Stimulated activated CD8-positive, alpha-beta memory T cell treated with anti-CD3 and anti-CD28 coated beads, Interleukin-12 subunit alpha, Interleukin-12 subunit beta, amount 100 ng/mL, for 4 hours (primary cell): Measurements from ENCODE around the gene POFUT1.

Experiments
- DNase-seq: peaks from one replicate; pipeline ENCODE4 v3.0.0-alpha.2; 2020; ENCODE audit warnings: low read depth

Gene POFUT1

DNA sequence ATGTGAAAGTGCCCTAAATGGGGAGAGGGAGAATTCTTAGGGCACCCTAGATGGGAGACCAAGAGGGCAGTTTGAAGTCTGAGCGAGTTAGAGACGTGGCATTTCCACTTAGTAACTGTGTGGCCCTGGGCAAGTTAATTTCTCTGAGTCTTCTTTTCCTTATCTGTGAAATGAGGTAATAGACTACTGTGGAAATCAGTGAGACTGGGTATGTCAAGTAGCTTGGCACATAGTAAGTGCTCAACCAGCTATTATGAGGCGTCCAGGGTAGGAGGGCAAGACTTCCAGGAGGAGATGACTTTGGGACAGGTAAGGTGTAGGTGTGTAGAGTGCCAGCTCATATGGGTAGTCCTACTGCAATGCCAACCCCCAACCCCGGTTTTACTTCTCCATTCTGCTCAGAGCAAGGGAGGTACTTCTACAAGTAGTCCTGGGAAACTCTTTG is 70.5 kb downstream of the POFUT1 start:
- no peak for DNase-seq

GRCh38 chr20:32281711-32282110 is 74.0 kb downstream of the POFUT1 start:
- no peak for DNase-seq

DNA sequence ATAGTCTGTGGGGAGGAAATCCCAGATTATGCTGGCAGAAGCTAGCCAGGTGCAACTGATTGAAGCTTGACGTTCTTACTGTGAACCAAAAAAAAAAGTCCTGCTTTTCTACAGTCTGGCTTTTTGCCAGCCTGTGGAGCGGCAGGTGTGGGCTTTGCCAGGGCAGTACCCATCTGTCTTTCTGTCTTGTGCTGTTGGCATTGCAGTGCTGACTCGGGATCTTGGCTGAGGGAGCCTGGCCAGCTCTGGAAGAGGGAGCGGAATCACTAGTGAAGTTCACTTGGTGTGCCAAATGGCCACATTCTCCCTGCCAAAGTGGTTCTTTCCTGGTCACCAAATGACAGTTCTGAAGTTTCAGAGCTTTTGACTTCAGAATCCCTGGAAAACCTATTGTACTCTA is 74.8 kb downstream of the POFUT1 start:
- no peak for DNase-seq

- no peak for DNase-seq
Measured at GRCh38 chr20:32285082-32285620, 77.5 kb downstream of the POFUT1 start.

DNA sequence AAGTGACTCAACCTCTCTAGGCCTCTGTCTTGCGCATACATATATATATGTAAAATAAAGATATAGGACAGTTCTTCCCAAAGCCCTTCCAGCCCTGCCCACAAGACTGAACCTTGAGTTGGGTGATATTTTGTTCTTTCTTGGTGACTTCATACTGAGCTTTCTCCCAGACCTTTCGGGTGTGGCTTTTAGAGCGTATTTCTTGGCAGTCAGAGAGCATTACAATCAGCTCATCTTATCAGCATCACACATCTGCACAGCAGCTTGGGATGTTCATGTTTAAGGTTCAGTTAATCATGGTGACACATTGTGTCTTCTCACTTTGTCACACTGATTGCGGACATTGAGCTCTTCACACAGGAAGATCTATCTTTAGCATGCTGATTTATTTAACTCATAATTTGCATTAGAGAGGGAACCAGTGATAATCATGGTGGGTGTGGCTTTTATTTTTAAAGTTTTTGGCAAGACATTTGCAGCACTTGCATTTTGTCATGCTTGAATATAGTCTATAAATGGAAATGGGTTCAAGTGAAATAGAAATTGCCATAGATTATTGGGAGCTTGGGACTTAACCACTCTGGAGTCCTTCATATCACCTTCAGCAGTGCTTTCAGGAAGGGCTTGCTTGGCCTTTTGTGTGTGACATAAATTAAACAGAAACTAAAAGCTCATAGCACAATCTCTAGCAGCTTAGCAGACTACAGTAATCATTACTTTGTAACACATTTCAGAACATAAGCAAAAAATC is 78.1 kb downstream of the POFUT1 start:
- no peak for DNase-seq

- no peak for DNase-seq
Measured at GRCh38 chr20:32287231-32287638, 79.6 kb downstream of the POFUT1 start.
